HCT116 (cell line): ENCODE results near the gene ACAN. TPM values are rescaled to one million over a fixed set of nuclear protein-coding genes. Genes with fewer than 3 reads are reported as not detected.

Source experiments
- ATAC-seq: fragments of 200-7000 bp; cut with Tn5 transposase; 2 replicates; pipeline ENCODE4 v1.9.1; 2020; ENCODE audit warnings: mild to moderate bottlenecking, moderate library complexity
- BruUV-seq: library from RNA; stranded (reverse); fragments of 400-500 nt; replicated peaks from 2 replicates; lab custom pipeline; 2021; lab: Mats Ljungman, UMichigan
- CTCF ChIA-PET: fragments of 300-600 bp; sonication (Branson Sonifier 250); formaldehyde crosslinking; loops from one replicate; lab custom pipeline; 2021; ENCODE audit warnings: antibody characterized with exemption; lab: Charles Lee
- POLR2A ChIA-PET: fragments of 300-600, 350-600 bp; sonication (Branson Sonifier 250); formaldehyde crosslinking; loops from one replicate; lab custom pipeline; 2021; ENCODE audit warnings: antibody characterized with exemption; lab: Charles Lee
- RAD21 ChIA-PET, 2 experiments: fragments of 300-600 bp; sonication (Branson Sonifier 250); formaldehyde crosslinking; loops; one replicate each; lab custom pipeline; 2023; ENCODE audit warnings: low total read pairs in 2 of 2; ENCODE audit not compliant: uncharacterized antibody in 2 of 2, unreplicated experiment in 2 of 2, low non-redundant PET in 1 of 2; lab: Charles Lee
- DNase-seq: peaks from one replicate; pipeline ENCODE4 v3.0.0-alpha.2; 2010; ENCODE audit warnings: low read depth, low spot score
- H2AFZ ChIP-seq: fragments of 200-600 bp; shearing (Covaris generic), sonication (generic); 2 replicates; pipeline ENCODE4 v1.6.1; 2017; ENCODE audit warnings: low read depth, mixed run types, mixed read lengths, antibody characterized with exemption, low read length; ENCODE audit not compliant: poor library complexity, severe bottlenecking
- H3K27ac ChIP-seq: 2 replicates; pipeline ENCODE4 v1.5.1; 2012; ENCODE audit warnings: low read depth, low read length
- H3K27me3 ChIP-seq: fragments of 200-600 bp; sonication (generic); 2 replicates; pipeline ENCODE4 v1.6.1; 2016; ENCODE audit warnings: mixed run types, low read length, mixed read lengths; ENCODE audit not compliant: insufficient read depth
- H3K36me3 ChIP-seq, 2 experiments: fragments of 200-500 bp in 1 of 2; fragments of 200-600 bp in 1 of 2; sonication (Bioruptor generic) in 1 of 2; sonication (generic) in 1 of 2; 2 replicates each; pipeline versions ENCODE4 v1.5.1 to v1.6.1; 2014 to 2016; ENCODE audit warnings: low read length in 2 of 2, inconsistent platforms in 1 of 2, mixed read lengths in 1 of 2, mixed run types in 1 of 2; ENCODE audit not compliant: insufficient read depth in 2 of 2, control insufficient read depth in 1 of 2
- H3K4me1 ChIP-seq, 2 experiments: fragments of 200-600 bp in 1 of 2; sonication (generic) in 1 of 2; 2 replicates each; pipeline versions ENCODE4 v1.5.1 to v1.6.1; 2012 to 2017; ENCODE audit warnings: low read length in 2 of 2, inconsistent platforms in 1 of 2, mild to moderate bottlenecking in 1 of 2, mixed read lengths in 1 of 2, mixed run types in 1 of 2, moderate library complexity in 1 of 2; ENCODE audit not compliant: insufficient read depth in 2 of 2, control insufficient read depth in 1 of 2
- H3K4me2 ChIP-seq: fragments of 200-600 bp; sonication (generic); 2 replicates; pipeline ENCODE4 v1.6.1; 2017; ENCODE audit warnings: mixed run types, low read length, mixed read lengths
- H3K4me3 ChIP-seq, 2 experiments: fragments of 200-600 bp in 1 of 2; sonication (generic) in 1 of 2; replicated peaks in 1 of 2; 2 replicates each; pipeline ENCODE4 v1.5.1; 2011 to 2016; ENCODE audit warnings: low read length in 2 of 2, control low read depth in 1 of 2, low read depth in 1 of 2, mild to moderate bottlenecking in 1 of 2, mixed read lengths in 1 of 2, mixed run types in 1 of 2
- H3K79me2 ChIP-seq: fragments of 200-600 bp; sonication (generic); 2 replicates; pipeline ENCODE4 v1.6.1; 2017; ENCODE audit warnings: mild to moderate bottlenecking, mixed run types, low read length, moderate library complexity, mixed read lengths; ENCODE audit not compliant: insufficient read depth
- H3K9ac ChIP-seq: fragments of 200-600 bp; sonication (generic); 2 replicates; pipeline ENCODE4 v1.6.1; 2016; ENCODE audit warnings: low read length, mixed read lengths
- H3K9me2 ChIP-seq: fragments of 200-600 bp; sonication (generic), shearing (Covaris generic); 2 replicates; pipeline ENCODE4 v1.6.1; 2017; ENCODE audit warnings: mixed run types, mild to moderate bottlenecking, moderate library complexity; ENCODE audit not compliant: insufficient read depth
- H3K9me3 ChIP-seq, 2 experiments: fragments of 200-500 bp in 1 of 2; fragments of 200-600 bp in 1 of 2; sonication (Bioruptor generic) in 1 of 2; sonication (generic) in 1 of 2; 2 replicates each; pipeline ENCODE4 v1.6.1; 2014 to 2017; ENCODE audit warnings: low read length in 2 of 2, mixed read lengths in 2 of 2, inconsistent platforms in 1 of 2, low read depth in 1 of 2, mild to moderate bottlenecking in 1 of 2, mixed run types in 1 of 2, moderate library complexity in 1 of 2; ENCODE audit not compliant: control insufficient read depth in 1 of 2, insufficient read depth in 1 of 2
- H4K20me1 ChIP-seq: fragments of 200-600 bp; sonication (generic), shearing (Covaris generic); 2 replicates; pipeline ENCODE4 v1.6.1; 2017; ENCODE audit warnings: mixed run types, mild to moderate bottlenecking, moderate library complexity; ENCODE audit not compliant: insufficient read depth
- CBX3 ChIP-seq: IDR thresholded peaks from 2 replicates; pipeline ENCODE4 v1.6.1; 2012; ENCODE audit warnings: low read depth
- CEBPB ChIP-seq: IDR thresholded peaks from 2 replicates; pipeline ENCODE4 v1.6.1; 2012; ENCODE audit warnings: low read depth
- FOSL1 ChIP-seq: IDR thresholded peaks from 2 replicates; pipeline ENCODE4 v1.6.1; 2012; ENCODE audit warnings: low read depth
- JUND ChIP-seq: IDR thresholded peaks from 2 replicates; pipeline ENCODE4 v1.6.1; 2012
- POLR2AphosphoS5 ChIP-seq: IDR thresholded peaks from 2 replicates; pipeline ENCODE4 v1.6.1; 2011; ENCODE audit warnings: mild to moderate bottlenecking, low read depth, low read length, moderate library complexity
- RAD21 ChIP-seq: IDR thresholded peaks from 2 replicates; pipeline ENCODE4 v1.6.1; 2012; ENCODE audit warnings: low read depth, mild to moderate bottlenecking
- SIN3A ChIP-seq: IDR thresholded peaks from 2 replicates; pipeline ENCODE4 v1.6.1; 2012; ENCODE audit warnings: low read depth
- SP1 ChIP-seq: IDR thresholded peaks from 2 replicates; pipeline ENCODE4 v1.6.1; 2012; ENCODE audit warnings: low read depth
- SRF ChIP-seq: IDR thresholded peaks from 2 replicates; pipeline ENCODE4 v1.6.1; 2012; ENCODE audit warnings: low read depth
- TCF7L2 ChIP-seq: IDR thresholded peaks from 2 replicates; pipeline ENCODE4 v1.7.0; 2011; ENCODE audit warnings: borderline replicate concordance, inconsistent platforms; ENCODE audit not compliant: insufficient read depth, insufficient read length; ENCODE audit errors: extremely low read depth
- ZBTB33 ChIP-seq: IDR thresholded peaks from 2 replicates; pipeline ENCODE4 v1.6.1; 2011; ENCODE audit warnings: mild to moderate bottlenecking, low read length, moderate library complexity; ENCODE audit not compliant: insufficient replicate concordance; ENCODE audit errors: extremely low read depth
- ZNF274 ChIP-seq: fragments of 200-500 bp; sonication (Bioruptor generic); IDR thresholded peaks from 2 replicates; pipeline ENCODE4 v1.6.1; 2014; ENCODE audit warnings: mild to moderate bottlenecking, low read depth, low read length, inconsistent platforms
- intact Hi-C: fragments of 100-400 bp; cut with micrococcal nuclease; formaldehyde crosslinking; loops from 2 replicates; pipeline ENCODE4 v1.10.0; 2022
- total RNA-seq: library from RNA; stranded (reverse); gene quantifications from one replicate; pipeline ENCODE4 v1.2.1, GENCODE V29; 2021; ENCODE audit not compliant: unreplicated experiment

Gene ACAN
- total RNA-seq, 1 experiment from 2014 or later: not detected

- no peak for TF ChIP-seq ZBTB33
- TF ChIP-seq RAD21: no peak
- TF ChIP-seq CEBPB: no peak
- TF ChIP-seq CBX3: no peak
- TF ChIP-seq FOSL1: no peak
- TF ChIP-seq JUND: no peak
- TF ChIP-seq SP1: no peak
- TF ChIP-seq ZNF274: no peak
Measured at GRCh38 chr15:88876573-88876972, 73.3 kb downstream of the ACAN start (continued).

- no peaks in the 10 kb centered on the region for H3K36me3 ChIP-seq
- peaks cover 0 to 4% of the 10 kb centered on the region in 2 experiments; a peak in 1 of 4 replicates for H3K4me1 ChIP-seq
- RAD21 ChIA-PET: no interaction called here
- H2AFZ ChIP-seq: no peak overlapping the region
- H3K9me2 ChIP-seq: no peaks in the 10 kb centered on the region
- H4K20me1 ChIP-seq: no peaks in the 10 kb centered on the region
- CTCF ChIA-PET: interaction anchor here (0.9 kb wide), 1 partner anchor 329 kb away, joined by 3 read pairs; no protein-coding TSS in a partner anchor
- no peak overlapping the region for H3K9ac ChIP-seq
- DNase-seq: no peak
- no peaks in the 10 kb centered on the region; the same call in 1 of the 2 replicates for H3K27me3 ChIP-seq
- POLR2A ChIA-PET: no interaction called here
- TF ChIP-seq ZBTB33: no peak
- TF ChIP-seq POLR2AphosphoS5: no peak
- no peak for TF ChIP-seq SIN3A
- TF ChIP-seq TCF7L2: no peak
- TF ChIP-seq SRF: no peak
- TF ChIP-seq FOSL1: no peak
- no peak for ATAC-seq
- H3K9me3 ChIP-seq: no peaks in the 10 kb centered on the region
- no TSS peak for BruUV-seq
- no peaks in the 10 kb centered on the region for H3K79me2 ChIP-seq
- intact Hi-C loops: no loop called here
- no peak overlapping the region for H3K4me3 ChIP-seq
- no peak overlapping the region for H3K4me2 ChIP-seq
- H3K27ac ChIP-seq: no peak overlapping the region
Measured at GRCh38 chr15:88877415-88877814, 74.2 kb downstream of the ACAN start.
